Mesenchymal stem cell (in vitro differentiated cells and primary cell): ENCODE results near the gene ABLIM2.

Source experiments
- DNase-seq: peaks from one replicate; pipeline ENCODE4 v3.0.0-alpha.2; 2013
- H2AFZ ChIP-seq: one replicate; pipeline ENCODE4 v1.6.1; 2013; ENCODE audit warnings: low read depth, mild to moderate bottlenecking, control low read depth, inconsistent platforms, low read length, moderate library complexity
- H2AK5ac ChIP-seq: 2 replicates; pipeline ENCODE4 v1.6.1; 2013; ENCODE audit warnings: low read length, moderate library complexity, mild to moderate bottlenecking, inconsistent platforms; ENCODE audit not compliant: severe bottlenecking
- H2BK120ac ChIP-seq: one replicate; pipeline ENCODE4 v1.6.1; 2013; ENCODE audit warnings: low read depth, mild to moderate bottlenecking, inconsistent platforms, low read length, moderate library complexity
- H2BK12ac ChIP-seq, 2 experiments: one replicate each; pipeline ENCODE4 v1.6.1; 2013; ENCODE audit warnings: inconsistent platforms in 2 of 2, low read length in 2 of 2, mild to moderate bottlenecking in 2 of 2, moderate library complexity in 2 of 2, control low read depth in 1 of 2
- H2BK15ac ChIP-seq: one replicate; pipeline ENCODE4 v1.6.1; 2013; ENCODE audit warnings: mild to moderate bottlenecking, low read depth, inconsistent platforms; ENCODE audit not compliant: poor library complexity, severe bottlenecking
- H2BK5ac ChIP-seq: 2 replicates; pipeline ENCODE4 v1.6.1; 2013; ENCODE audit warnings: low read depth, mild to moderate bottlenecking, low read length, control low read depth, inconsistent platforms; ENCODE audit not compliant: poor library complexity, severe bottlenecking
- H3K14ac ChIP-seq, 2 experiments: one replicate each; pipeline ENCODE4 v1.6.1; 2013; ENCODE audit warnings: inconsistent platforms in 2 of 2, low read length in 2 of 2, control low read depth in 1 of 2, mild to moderate bottlenecking in 1 of 2, moderate library complexity in 1 of 2
- H3K18ac ChIP-seq, 2 experiments: one replicate each; pipeline ENCODE4 v1.6.1; 2013; ENCODE audit warnings: inconsistent platforms in 2 of 2, low read length in 2 of 2, control low read depth in 1 of 2, low read depth in 1 of 2, mild to moderate bottlenecking in 1 of 2
- H3K23ac ChIP-seq, 2 experiments: one replicate each; pipeline ENCODE4 v1.6.1; 2013; ENCODE audit warnings: inconsistent platforms in 2 of 2, low read length in 2 of 2, mild to moderate bottlenecking in 2 of 2, moderate library complexity in 2 of 2, control low read depth in 1 of 2
- H3K27ac ChIP-seq: 2 replicates; pipeline ENCODE4 v1.5.1; 2013; ENCODE audit warnings: mild to moderate bottlenecking, moderate library complexity, low read length, control low read depth, inconsistent platforms; ENCODE audit not compliant: poor library complexity, severe bottlenecking
- H3K27me3 ChIP-seq, 2 experiments: 2 replicates each; pipeline versions ENCODE4 v1.6.1 to v1.7.0; 2013; ENCODE audit warnings: low read length in 2 of 2, mild to moderate bottlenecking in 2 of 2, moderate library complexity in 2 of 2, control low read depth in 1 of 2, inconsistent platforms in 1 of 2; ENCODE audit not compliant: control insufficient read depth in 1 of 2, insufficient read depth in 1 of 2
- H3K36me3 ChIP-seq, 2 experiments: 2 replicates each; pipeline versions ENCODE4 v1.6.1 to v1.7.0; 2013; ENCODE audit warnings: low read length in 2 of 2, control low read depth in 1 of 2, inconsistent platforms in 1 of 2, low read depth in 1 of 2, mild to moderate bottlenecking in 1 of 2; ENCODE audit not compliant: insufficient read depth in 2 of 2, control insufficient read depth in 1 of 2
- H3K4ac ChIP-seq, 2 experiments: one replicate each; pipeline ENCODE4 v1.6.1; 2013; ENCODE audit warnings: inconsistent platforms in 2 of 2, low read length in 2 of 2, mild to moderate bottlenecking in 2 of 2, moderate library complexity in 2 of 2, control low read depth in 1 of 2, low read depth in 1 of 2
- H3K4me1 ChIP-seq: 2 replicates; pipeline ENCODE4 v1.6.1; 2013; ENCODE audit warnings: low read depth, low read length, control low read depth; ENCODE audit not compliant: control insufficient read depth, insufficient read depth
- H3K4me2 ChIP-seq: 2 replicates; pipeline ENCODE4 v1.6.1; 2013; ENCODE audit warnings: low read length, mild to moderate bottlenecking, inconsistent platforms; ENCODE audit not compliant: poor library complexity, severe bottlenecking
- H3K4me3 ChIP-seq, 2 experiments: 2 replicates each; pipeline versions ENCODE4 v1.5.1 to v1.7.0; 2013; ENCODE audit warnings: low read length in 2 of 2, mild to moderate bottlenecking in 2 of 2, control low read depth in 1 of 2, low read depth in 1 of 2; ENCODE audit not compliant: insufficient read depth in 1 of 2
- H3K79me1 ChIP-seq: replicated peaks from 2 replicates; pipeline ENCODE4 v1.6.1; 2013; ENCODE audit warnings: mild to moderate bottlenecking, control low read depth, low read length, inconsistent platforms; ENCODE audit not compliant: poor library complexity, severe bottlenecking
- H3K9ac ChIP-seq: 2 replicates; pipeline ENCODE4 v1.7.0; 2013; ENCODE audit warnings: mild to moderate bottlenecking, low read length, moderate library complexity
- H3K9me3 ChIP-seq: 2 replicates; pipeline ENCODE4 v1.7.0; 2013; ENCODE audit warnings: mild to moderate bottlenecking, low read length; ENCODE audit not compliant: control insufficient read depth
- H4K8ac ChIP-seq: one replicate; pipeline ENCODE4 v1.6.1; 2013; ENCODE audit warnings: inconsistent platforms, mild to moderate bottlenecking, low read length, moderate library complexity
- H4K91ac ChIP-seq: one replicate; pipeline ENCODE4 v1.6.1; 2013; ENCODE audit warnings: mild to moderate bottlenecking, low read length, inconsistent platforms
- WGBS: methylation state at CpG from one replicate; pipeline ENCODE4 v1.1.7; 2013; ENCODE audit warnings: mixed read lengths; 5-methylcytosine and 5-hydroxymethylcytosine counted together

Gene ABLIM2

DNA sequence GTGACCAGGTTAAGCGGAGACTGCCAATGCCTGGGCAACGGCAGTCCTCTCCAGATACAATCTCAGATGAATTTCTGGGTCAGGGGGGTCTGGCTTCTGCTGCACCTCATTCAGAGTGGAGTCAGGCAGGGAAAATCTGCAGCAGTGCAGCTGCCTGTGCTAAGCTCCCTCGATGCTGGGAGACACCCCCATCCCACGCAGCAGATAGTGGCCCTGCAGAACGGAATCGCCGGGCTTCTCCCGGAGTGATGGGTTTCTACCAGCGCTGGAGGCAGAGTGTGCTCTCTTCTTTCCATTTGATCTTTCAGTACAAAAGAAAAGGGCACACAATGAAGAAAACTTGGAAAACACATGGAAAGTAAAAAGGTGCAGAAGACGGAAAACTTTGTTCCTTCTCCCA is 5.2 kb downstream of the ABLIM2 start:
- no peak overlapping the region for H3K4me3 ChIP-seq
- H2AFZ ChIP-seq = no peak overlapping the region
- no peak overlapping the region for H3K18ac ChIP-seq
- no peaks in the 10 kb centered on the region for H3K9me3 ChIP-seq
- H2BK15ac ChIP-seq = no peak overlapping the region
- no peak for DNase-seq
- no peak overlapping the region for H3K4ac ChIP-seq
- no peak overlapping the region for H2BK5ac ChIP-seq
- no peak overlapping the region for H4K8ac ChIP-seq
- no peak overlapping the region for H3K4me2 ChIP-seq
- H4K91ac ChIP-seq = no peak overlapping the region
- H2BK12ac ChIP-seq = no peak overlapping the region
- WGBS = 85% methylated on average over 9 of the region's 10 CpGs
- no peak overlapping the region for H2AK5ac ChIP-seq
- peaks cover 69 to 85% of the 10 kb centered on the region in 2 experiments for H3K27me3 ChIP-seq
- no peaks in the 10 kb centered on the region for H3K79me1 ChIP-seq
- H2BK120ac ChIP-seq = no peak overlapping the region
- H3K27ac ChIP-seq = no peak overlapping the region
- H3K4me1 ChIP-seq = peaks cover 11% of the 10 kb centered on the region
- no peaks in the 10 kb centered on the region for H3K36me3 ChIP-seq
- no peak overlapping the region for H3K14ac ChIP-seq
- no peak overlapping the region for H3K23ac ChIP-seq
- H3K9ac ChIP-seq = no peak overlapping the region

DNA sequence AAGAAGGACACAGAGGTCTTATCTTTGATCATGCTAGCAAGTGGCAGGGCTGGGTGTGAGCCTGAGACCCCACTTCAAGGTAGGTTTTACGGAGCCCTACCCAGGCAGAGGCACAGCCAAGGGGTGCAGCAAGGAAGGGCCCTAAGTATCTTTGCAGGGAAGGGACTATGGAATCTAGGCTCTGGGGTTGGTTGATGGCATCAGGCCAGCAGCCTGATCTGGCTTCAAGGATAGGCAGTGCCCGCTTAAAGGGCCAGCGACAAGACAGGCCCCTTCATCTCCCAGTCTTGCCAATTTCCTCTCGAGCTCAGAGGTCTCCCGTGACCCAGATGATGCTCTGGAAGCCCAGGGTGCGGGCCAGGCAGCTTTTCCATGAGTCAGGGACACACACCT is 5.8 kb downstream of the ABLIM2 start:
- Histone ChIP-seq H3K18ac (no peak overlapping the region), H4K8ac (no peak overlapping the region)
- 72% methylated on average over 6 of the region's 6 CpGs for WGBS

DNA sequence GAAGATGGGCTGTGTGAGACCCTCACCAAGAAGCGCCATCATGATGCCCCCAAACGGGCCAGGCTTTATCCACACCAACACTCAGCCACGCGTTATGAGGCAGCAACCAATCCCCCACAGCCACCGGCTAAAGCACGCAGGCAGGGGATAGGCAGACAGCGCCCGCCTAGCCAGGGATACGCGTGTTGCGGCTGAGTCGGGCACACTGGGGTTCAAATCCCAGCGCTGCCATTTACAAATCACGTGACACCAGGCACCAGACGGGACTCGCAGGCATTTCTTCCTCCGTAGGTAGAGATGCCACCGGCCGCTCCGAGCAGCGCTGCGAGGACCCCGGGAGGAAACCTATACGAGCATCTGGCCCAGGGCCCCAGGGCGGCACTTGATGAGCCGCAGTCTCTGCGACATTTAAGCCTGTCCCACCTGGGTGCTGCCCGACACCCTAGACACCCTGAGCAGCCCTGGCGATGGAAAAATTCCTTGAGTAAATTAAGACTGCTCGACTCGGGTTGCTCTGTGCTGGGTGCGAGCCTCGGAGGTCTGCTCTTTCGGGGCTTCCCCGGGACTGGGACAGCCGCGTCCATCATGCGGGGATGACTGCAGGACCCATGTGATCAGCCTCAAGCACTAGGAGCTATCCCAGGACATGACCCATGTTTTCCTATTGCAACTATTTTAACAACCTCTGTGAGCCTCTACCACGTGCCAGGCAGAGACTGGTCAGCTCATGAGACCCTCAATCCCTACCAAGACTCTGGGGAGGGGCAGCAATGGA is 6.3 kb downstream of the ABLIM2 start:
- no peak overlapping the region for H3K18ac ChIP-seq
- no peak overlapping the region for H3K23ac ChIP-seq
- H3K79me1 ChIP-seq = no peaks in the 10 kb centered on the region
- no peak overlapping the region for H2AFZ ChIP-seq
- H2BK12ac ChIP-seq = no peak overlapping the region
- no peak overlapping the region for H2AK5ac ChIP-seq
- H3K36me3 ChIP-seq = no peaks in the 10 kb centered on the region
- no peak overlapping the region for H3K4me2 ChIP-seq
- no peak overlapping the region for H4K8ac ChIP-seq
- no peak overlapping the region for H3K14ac ChIP-seq
- H2BK120ac ChIP-seq = no peak overlapping the region
- peaks cover 70 to 86% of the 10 kb centered on the region in 2 experiments for H3K27me3 ChIP-seq
- H3K9ac ChIP-seq = no peak overlapping the region
- H4K91ac ChIP-seq = no peak overlapping the region
- H3K4ac ChIP-seq = no peak overlapping the region
- no peak overlapping the region for H2BK15ac ChIP-seq
- WGBS = 93% methylated on average over 38 of the region's 39 CpGs
- no peak overlapping the region for H3K27ac ChIP-seq
- H3K4me1 ChIP-seq = peaks cover 3% of the 10 kb centered on the region
- H2BK5ac ChIP-seq = no peak overlapping the region
- DNase-seq = no peak
- no peak overlapping the region for H3K4me3 ChIP-seq
- no peaks in the 10 kb centered on the region for H3K9me3 ChIP-seq

More for the DNA sequence above, 5.8 kb downstream of the ABLIM2 start:
- H3K23ac ChIP-seq = no peak overlapping the region
- no peak overlapping the region for H2BK5ac ChIP-seq
- H2BK15ac ChIP-seq = no peak overlapping the region
- H3K27me3 ChIP-seq = peaks cover 70 to 87% of the 10 kb centered on the region in 2 experiments
- H3K9me3 ChIP-seq = no peaks in the 10 kb centered on the region
- H3K27ac ChIP-seq = no peak overlapping the region
- no peaks in the 10 kb centered on the region for H3K79me1 ChIP-seq
- H2AK5ac ChIP-seq = no peak overlapping the region
- H3K36me3 ChIP-seq = no peaks in the 10 kb centered on the region
- no peak overlapping the region for H2BK12ac ChIP-seq
- no peak overlapping the region for H3K4me3 ChIP-seq
- H2BK120ac ChIP-seq = no peak overlapping the region
- no peak overlapping the region for H4K91ac ChIP-seq
- H3K4me1 ChIP-seq = peaks cover 5% of the 10 kb centered on the region
- no peak overlapping the region for H3K9ac ChIP-seq
- no peak overlapping the region for H3K4ac ChIP-seq
- H3K4me2 ChIP-seq = no peak overlapping the region
- no peak for DNase-seq
- H2AFZ ChIP-seq = no peak overlapping the region
- no peak overlapping the region for H3K14ac ChIP-seq

DNA sequence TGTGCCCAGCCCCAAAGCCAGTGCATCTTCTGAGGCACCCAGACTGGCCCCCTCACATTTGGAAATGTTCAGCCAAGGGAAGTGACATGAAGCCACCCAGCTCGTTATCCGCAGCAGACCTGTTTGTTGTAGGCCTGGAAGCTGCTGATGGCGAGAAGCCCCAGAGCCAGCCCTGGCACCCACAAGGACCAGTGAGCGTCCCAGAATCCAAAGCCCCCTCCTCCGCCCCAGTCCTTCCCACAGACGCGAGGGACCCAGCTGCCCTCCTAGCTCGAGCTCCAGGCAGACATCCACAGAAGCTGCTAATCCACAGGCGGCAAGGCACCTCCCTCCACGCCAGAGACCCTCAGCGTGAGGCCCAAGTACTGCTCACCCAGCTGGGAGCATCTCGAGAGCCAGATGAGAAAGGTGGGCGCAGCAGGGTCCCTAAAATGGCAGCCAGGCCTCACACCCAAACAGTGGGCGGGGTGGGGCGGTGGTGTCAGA is 7.4 kb downstream of the ABLIM2 start:
- no peaks in the 10 kb centered on the region for H3K36me3 ChIP-seq
- no peak overlapping the region for H4K91ac ChIP-seq
- H3K4me2 ChIP-seq = no peak overlapping the region
- no peak overlapping the region for H2BK5ac ChIP-seq
- peaks cover 3% of the 10 kb centered on the region for H3K4me1 ChIP-seq
- no peaks in the 10 kb centered on the region for H3K9me3 ChIP-seq
- H3K14ac ChIP-seq = no peak overlapping the region
- no peak overlapping the region for H3K9ac ChIP-seq
- H2BK15ac ChIP-seq = no peak overlapping the region
- H3K18ac ChIP-seq = no peak overlapping the region
- H2BK120ac ChIP-seq = no peak overlapping the region
- no peak overlapping the region for H3K4ac ChIP-seq
- no peak overlapping the region for H2BK12ac ChIP-seq
- peaks cover 65 to 87% of the 10 kb centered on the region in 2 experiments for H3K27me3 ChIP-seq
- H4K8ac ChIP-seq = no peak overlapping the region
- H2AFZ ChIP-seq = no peak overlapping the region
- H2AK5ac ChIP-seq = no peak overlapping the region
- H3K23ac ChIP-seq = no peak overlapping the region
- no peak overlapping the region for H3K27ac ChIP-seq
- no peak overlapping the region for H3K4me3 ChIP-seq
- H3K79me1 ChIP-seq = no peaks in the 10 kb centered on the region
- WGBS = 86% methylated on average over 15 of the region's 15 CpGs
- DNase-seq = no peak
